ENCODE results near the gene ST7.

ST7 gene

GRCh38 chr7:117157241-117158209 is 204.2 kb downstream of the ST7 start:
- DNase-seq (ENCODE audit: low spot score): no peak

GRCh38 chr7:117158941-117159697 is 205.8 kb downstream of the ST7 start:
- DNase-seq (ENCODE audit: low spot score): no peak

- no peak for DNase-seq (ENCODE audit: low spot score)
Observed at GRCh38 chr7:117163101-117163500, 209.8 kb downstream of the ST7 start.

GRCh38 chr7:117164620-117165019 is 211.3 kb downstream of the ST7 start:
- DNase-seq (ENCODE audit: low spot score): no peak

- DNase-seq (ENCODE audit: low spot score): no peak
Observed at GRCh38 chr7:117165656-117166055, 212.4 kb downstream of the ST7 start.

- DNase-seq (ENCODE audit: low spot score): no peak
Observed at GRCh38 chr7:117169907-117170306, 216.6 kb downstream of the ST7 start.

- peak; percentile 15 for DNase-seq (ENCODE audit: low spot score)
Observed at GRCh38 chr7:117171106-117171505, 217.8 kb downstream of the ST7 start.

- no peak for DNase-seq (ENCODE audit: low spot score)
Observed at GRCh38 chr7:117172283-117172682, 219.0 kb downstream of the ST7 start.

GRCh38 chr7:117173035-117173770 is 219.9 kb downstream of the ST7 start:
- no peak for DNase-seq (ENCODE audit: low spot score)

GRCh38 chr7:117176206-117176605 is 222.9 kb downstream of the ST7 start:
- no peak for DNase-seq (ENCODE audit: low spot score)

- no peak for DNase-seq (ENCODE audit: low spot score)
Observed at GRCh38 chr7:117178600-117178999, 225.3 kb downstream of the ST7 start.

GRCh38 chr7:117179701-117180100 is 226.4 kb downstream of the ST7 start:
- no peak for DNase-seq (ENCODE audit: low spot score)

- DNase-seq (ENCODE audit: low spot score): no peak
Observed at GRCh38 chr7:117183729-117184128, 230.4 kb downstream of the ST7 start.

- no peak for DNase-seq (ENCODE audit: low spot score)
Observed at GRCh38 chr7:117184367-117184766, 231.1 kb downstream of the ST7 start.

- no peak for DNase-seq (ENCODE audit: low spot score)
Observed at GRCh38 chr7:117185124-117185523, 231.8 kb downstream of the ST7 start.

GRCh38 chr7:117186218-117187010 is 233.1 kb downstream of the ST7 start:
- no peak for DNase-seq (ENCODE audit: low spot score)

- DNase-seq (ENCODE audit: low spot score): no peak
Observed at GRCh38 chr7:117188376-117188775, 235.1 kb downstream of the ST7 start.

- no peak for DNase-seq (ENCODE audit: low spot score)
Observed at GRCh38 chr7:117188949-117189592, 235.8 kb downstream of the ST7 start.

GRCh38 chr7:117190104-117190503 is 236.8 kb downstream of the ST7 start:
- DNase-seq (ENCODE audit: low spot score): no peak

- no peak for DNase-seq (ENCODE audit: low spot score)
Observed at GRCh38 chr7:117190746-117191435, 237.6 kb downstream of the ST7 start.

Data from NAMALWA (cell line).